ENCODE data around the gene CCDC83.

GRCh38 chr11:85815186-85815931 is 39.8 kb upstream of the CCDC83 start:
- TF ChIP-seq CTCF (IDR thresholded peaks at IDR 0.05): no peak
- TF ChIP-seq POLR2A (IDR thresholded peaks at IDR 0.05): no peak

Data from lower leg skin (tissue), 3 donors.